T follicular helper cell (primary cell): ENCODE data around the gene JOSD1.
"Not testable (repeated sequence)": the region's sequence is repeated elsewhere in the genome, so short reads cannot be mapped to it uniquely, and the experiment has no call there.

Source experiments
- DNase-seq: peaks from one replicate; pipeline ENCODE4 v3.0.0-alpha.2; 2020; ENCODE audit warnings: low read depth

Gene JOSD1

GRCh38 chr22:38685761-38686160 is 15.0 kb downstream of the JOSD1 start:
- no peak for DNase-seq

DNA sequence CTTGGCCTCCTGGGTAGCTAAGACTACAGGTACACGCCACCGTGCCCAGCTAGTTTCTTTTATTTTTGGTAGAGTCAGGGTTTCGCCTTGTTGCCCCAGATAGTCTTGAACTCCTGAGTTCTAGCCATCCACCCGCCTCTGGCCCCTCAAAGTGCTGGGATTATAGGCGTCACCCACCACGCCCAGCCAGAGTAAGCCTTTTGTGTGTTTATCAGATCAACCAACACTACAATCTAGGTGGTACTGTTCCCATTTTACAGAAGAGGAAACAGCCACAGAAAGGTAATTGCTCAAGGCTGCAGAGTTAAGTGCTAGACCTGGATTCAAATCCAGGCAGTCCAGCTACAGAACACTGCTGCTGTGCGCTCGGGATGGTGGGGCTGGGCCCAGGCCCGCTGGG is 15.8 kb downstream of the JOSD1 start:
- DNase-seq = no peak

DNA sequence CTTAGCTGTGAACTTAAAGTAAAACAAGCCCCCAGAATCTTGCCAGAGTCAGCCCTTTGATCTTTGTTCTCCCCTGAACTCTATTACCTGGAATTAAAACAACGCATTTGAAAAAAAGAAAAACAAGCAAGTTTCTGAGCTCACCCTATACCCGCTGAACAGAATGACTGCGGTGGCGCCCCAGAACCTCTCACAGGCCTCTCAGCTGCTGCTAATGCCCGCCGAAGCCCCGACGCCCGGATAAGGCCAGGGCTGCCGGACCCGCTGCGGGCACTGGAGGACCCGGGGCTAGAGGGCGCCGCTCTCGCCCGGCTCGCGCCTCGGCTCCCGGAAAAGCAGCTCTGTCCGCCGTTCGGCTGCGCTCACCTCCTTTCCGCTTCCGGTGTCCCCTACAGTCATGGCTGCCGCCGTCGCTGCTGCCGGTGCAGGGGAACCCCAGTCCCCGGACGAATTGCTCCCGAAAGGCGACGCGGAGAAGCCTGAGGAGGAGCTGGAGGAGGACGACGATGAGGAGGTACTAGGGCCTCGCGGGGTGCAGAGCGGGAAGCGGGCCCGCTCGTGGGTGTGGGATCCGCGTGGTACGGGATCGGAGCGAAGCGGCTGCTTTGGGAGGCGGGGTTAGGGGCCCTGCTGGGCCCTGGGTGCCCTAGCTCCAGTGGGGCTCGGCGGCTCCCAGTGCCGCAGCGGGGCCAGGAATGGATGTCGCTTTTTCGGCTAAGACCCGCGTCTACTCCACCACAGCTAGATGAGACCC is 19.0 kb downstream of the JOSD1 start, which contains the start of gene TOMM22:
Gene TOMM22, plus strand, starts transcription at position 376 of the 754 bp plus-strand sequence. Its CDS starts 22 bp downstream, at position 398.
- DNase-seq = peak; percentile 71

DNA sequence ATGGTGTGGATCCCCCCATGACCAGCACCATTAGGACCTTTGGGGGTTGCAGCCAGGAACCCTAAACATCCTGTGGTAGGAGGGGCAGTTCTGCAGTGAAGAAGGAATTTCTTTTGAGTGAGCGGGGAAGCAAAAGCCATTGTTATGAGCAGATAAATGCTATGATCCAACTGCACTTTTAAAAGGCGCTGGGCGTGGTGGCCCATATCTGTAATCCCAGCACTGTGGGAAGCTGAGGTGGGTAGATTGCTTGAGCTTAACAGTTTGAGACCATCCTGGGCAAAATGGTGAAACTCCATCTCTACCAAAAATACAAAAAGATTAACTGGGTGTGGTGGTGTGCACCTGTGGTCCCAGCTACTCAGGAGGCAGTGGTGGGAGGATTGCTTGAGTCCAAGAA is 24.9 kb downstream of the JOSD1 start:
- DNase-seq = no peak

- no peak for DNase-seq
These were observed 25.9 kb downstream of the JOSD1 start for GRCh38 chr22:38674888-38675287.

DNA sequence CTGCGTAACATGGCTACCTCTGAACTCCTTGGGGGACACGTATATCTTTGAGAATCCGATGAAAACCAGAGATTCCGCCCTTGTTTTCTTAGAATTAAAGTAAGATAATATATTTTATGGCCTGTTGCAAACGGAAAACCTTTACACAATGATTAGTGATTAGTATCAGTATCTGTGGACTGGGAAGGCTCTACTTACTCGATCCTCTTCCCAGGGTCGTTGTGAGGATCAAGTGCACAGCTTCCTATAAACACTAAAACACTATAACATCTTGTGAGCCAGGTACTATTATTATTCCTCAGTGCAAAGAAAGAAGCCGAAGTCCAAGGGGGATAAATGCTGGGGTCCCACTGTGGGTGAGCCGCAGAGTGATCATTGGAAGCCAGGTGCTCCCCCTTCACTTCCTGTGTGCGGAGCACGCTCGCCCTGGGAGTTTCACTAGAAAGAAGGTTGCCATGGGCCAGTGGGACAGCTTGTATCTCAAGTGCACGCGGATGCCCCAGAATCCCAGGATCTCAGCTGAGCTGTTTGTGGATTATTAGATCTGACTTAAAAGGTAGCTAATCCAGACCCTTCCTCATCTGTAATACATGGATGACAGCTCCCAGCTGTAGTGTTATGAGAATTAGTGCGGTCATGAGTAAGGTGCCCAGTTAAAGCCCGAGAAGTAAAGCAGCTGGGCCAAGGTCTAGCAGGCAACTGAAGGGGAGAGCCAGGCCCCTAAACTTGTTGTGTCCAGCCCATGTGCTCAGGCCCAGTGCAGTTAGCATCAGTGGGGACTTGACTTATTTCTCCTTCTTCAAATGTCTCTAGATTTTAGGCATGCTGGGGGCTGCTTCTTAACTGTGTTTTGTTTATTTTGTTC is 43.5 kb downstream of the JOSD1 start:
- no peak for DNase-seq

DNA sequence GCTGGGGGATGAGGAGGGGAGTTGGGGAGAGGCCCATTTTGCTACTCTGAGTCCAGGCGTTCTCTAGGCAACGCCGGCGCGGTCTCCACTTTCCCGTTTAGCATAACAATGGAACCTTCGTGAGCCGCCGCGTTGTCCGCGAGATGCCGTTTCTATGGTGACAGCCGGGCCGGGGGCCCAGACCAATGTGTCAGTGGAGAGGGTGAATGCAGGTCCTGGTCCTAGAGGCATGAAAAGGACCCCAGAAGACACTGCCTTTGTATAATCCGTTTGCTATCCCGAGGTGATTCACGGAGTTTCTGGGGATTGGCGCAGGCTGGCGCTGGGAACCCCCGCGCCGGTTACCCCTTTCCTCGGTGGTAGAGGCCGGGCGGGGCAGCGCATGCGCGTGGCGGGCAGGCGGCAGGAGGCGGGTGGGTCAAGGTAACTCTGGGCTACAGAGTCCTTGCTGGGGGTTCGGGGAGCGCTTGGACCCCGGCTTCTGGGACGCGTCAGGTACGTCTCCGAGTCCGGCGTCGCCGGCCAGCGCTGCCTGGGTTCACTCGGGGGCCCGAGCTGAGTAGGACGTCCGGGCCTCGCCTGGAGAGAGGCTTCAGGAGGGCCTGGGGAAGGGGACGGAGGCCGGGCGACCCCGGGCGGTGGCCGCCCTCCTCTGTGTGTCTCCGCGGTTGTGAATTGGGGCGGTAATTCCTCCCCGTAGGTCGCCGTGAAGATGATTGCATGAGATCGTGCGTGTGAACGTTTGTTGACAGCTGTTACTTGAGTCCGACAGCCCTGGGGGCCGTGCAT is 44.3 kb downstream of the JOSD1 start, which contains the start of the genes CBY1 and FAM227A:
Gene CBY1, plus strand, starts transcription at position 383 of the 789 bp plus-strand sequence. CDS start 11,417 bp downstream, outside the sequence.
Gene FAM227A, minus strand, starts transcription at position 137 of the 789 bp plus-strand sequence. CDS start 6,224 bp downstream, outside the sequence.
- peak; percentile 74 for DNase-seq

GRCh38 chr22:38655519-38656255 is 45.1 kb downstream of the JOSD1 start:
- DNase-seq = no peak

- no peak for DNase-seq
These were observed 47.0 kb downstream of the JOSD1 start for GRCh38 chr22:38653741-38654140.

- no peak for DNase-seq
These were observed 47.9 kb downstream of the JOSD1 start for GRCh38 chr22:38652859-38653258.

DNA sequence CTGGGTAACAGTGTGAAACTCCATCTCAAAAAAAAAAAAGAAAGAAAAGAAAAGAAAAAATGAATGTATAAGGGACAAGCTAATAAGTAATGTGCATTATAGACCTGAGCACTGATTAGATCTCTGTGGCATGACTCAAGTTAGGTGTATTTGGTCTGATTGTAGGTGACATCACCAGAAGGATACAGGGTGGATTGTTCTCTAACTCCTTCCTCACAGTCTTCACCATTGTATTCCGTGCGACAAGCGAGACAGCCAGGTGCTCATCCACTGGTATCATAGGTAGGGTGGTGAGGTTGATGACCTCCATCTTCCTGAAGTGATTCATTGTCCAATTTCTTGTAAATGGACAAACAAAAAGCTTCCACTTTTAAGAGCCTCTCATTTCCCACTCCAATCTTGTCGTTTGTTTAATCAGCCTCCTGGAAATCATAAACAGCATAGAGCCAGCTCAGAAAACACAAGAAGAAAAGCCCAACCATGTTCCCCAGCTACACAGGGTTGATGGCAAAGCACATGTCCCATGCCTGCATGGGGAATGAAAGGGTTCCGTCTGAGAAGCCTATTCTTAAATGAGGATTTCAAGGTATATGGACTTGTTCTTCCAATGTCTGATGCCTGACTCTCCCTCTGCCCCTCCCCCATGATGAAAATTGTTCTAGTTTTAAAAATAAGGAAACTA is 50.8 kb downstream of the JOSD1 start:
- DNase-seq = no peak

DNA sequence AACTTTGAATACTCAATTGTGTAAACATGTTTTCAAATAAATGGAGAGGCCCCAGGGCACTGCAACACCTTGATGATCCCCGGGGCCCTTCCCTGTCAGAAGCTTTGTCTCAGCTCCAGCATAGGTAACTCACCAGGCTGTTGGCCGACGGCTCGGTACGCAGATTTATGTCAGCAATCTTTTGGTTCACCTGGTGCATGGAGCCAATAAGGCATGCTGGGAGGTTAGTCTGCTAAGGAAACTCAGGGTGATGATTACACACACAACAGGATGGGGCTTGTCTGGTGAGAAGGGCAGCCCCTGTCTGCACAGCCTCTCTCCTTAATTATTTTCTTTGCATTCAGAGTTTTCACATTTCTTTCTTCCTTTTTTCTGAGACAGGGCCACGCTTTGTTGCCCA is 55.3 kb downstream of the JOSD1 start:
- DNase-seq = no peak

- DNase-seq = not testable (repeated sequence)
These were observed 56.5 kb downstream of the JOSD1 start for GRCh38 chr22:38644245-38644644.

DNA sequence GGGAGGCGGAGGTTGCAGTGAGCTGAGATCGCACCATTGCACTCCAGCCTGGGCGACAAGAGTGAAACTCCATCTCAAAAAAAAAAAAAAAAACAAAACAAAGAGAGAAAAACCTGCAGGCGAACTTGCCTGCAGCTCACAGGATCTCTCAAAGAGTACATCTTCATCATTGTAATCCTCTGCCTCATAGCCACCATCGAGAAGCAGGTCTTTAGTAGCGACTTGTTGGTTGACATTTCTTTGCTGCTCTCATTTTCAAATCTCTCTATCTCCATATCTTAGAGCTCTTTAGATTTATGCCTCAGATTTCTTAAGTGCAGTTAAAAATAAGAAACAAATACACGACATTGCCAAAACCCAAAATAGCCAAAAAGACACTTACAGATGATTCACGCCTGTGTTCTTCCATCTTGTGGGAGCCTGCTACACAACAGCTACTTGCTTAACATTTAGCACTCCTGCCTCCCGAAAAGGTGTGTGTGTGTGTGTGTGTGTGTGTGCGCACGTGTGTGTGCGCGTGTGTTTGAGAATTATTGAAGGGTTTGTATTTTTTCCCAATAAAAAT is 59.2 kb downstream of the JOSD1 start:
- no peak for DNase-seq

DNA sequence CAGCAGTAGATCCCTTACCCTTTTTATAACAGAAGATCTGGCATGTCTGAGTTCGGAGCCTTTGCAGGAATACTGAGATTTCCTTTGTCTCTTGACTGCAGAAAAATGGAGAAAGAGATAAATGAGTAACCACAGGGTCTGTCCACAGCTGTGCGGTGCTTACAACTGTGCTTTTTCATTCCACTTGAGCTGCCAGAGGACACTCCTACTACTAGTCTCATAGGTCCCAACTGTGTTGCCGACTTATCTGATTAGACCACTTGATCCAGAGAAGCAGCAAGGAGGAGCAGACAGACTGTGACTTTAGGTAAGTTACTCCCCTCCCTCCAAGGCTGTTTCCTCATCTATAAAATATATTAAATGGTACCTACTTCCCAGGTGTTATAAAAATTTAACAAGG is 62.0 kb downstream of the JOSD1 start:
- DNase-seq = no peak

DNA sequence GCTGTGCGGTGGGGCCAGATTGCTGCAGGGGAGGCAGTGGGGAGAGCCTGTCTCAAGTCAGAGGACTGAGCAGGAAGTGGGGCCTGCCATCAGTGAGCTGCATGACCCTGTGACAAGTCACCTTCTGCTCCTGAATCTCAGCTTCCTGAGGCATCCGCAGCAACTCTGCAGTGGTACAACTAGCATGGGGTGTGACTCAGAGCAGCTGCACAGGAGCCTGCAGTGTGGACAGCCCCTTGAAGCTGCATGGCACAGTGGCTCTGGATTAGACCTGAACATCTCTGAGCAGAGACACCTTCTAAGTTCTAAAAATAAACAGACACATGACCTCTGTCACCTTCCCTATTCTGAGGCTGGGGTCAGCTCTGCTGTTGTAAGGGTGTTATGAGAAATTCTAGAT is 62.5 kb downstream of the JOSD1 start:
- no peak for DNase-seq
